SKM-1 (cell line): ENCODE data around the gene UAP1.

Experiments used
- DNase-seq: peaks from one replicate; lab custom pipeline; 2025; ENCODE audit not compliant: unreplicated experiment; lab: John Stamatoyannopoulos, UW

UAP1 gene

DNA sequence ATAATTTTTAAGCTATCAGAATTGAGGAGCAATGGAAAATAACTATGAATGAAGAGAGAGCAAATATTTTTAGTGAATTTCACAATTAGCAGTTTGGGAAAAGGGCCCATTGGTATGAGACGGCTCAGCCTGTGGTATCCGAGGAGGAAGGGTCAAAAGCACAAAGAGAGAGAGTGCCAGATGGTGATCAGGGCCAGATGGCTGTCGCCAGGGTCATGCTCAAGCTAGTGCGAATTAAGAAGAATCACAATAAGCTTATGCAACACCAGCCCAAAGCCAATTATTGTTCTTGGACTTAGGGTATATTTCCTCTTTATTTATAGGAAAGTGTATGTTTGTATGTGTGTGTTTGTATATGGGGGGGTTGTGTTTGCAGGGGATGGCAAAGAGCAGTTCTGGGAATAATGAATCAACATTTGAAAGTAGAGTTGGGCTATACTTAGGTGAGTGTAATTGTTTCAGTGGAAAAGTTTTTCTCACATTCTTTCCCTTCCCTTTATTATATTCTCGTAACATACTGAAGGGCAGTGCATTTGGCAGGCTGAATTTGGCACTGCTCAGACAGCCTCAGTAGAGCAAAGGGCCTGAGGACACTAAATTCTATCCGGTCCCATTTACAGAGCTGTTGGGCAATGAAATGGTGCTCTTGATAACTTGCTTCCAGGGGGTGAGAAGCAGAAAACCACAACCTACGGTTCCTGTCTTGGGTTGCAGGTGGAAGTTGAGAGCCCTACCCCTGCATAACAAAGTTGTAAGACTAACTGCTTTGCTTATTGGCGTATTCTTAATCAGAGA is 51.3 kb downstream of the UAP1 start:
- DNase-seq, result no peak

GRCh38 chr1:162616848-162617247 is 55.3 kb downstream of the UAP1 start:
- no peak for DNase-seq

GRCh38 chr1:162617513-162617912 is 56.0 kb downstream of the UAP1 start:
- no peak for DNase-seq

GRCh38 chr1:162619076-162619475 is 57.6 kb downstream of the UAP1 start:
- DNase-seq, result no peak

- DNase-seq, result no peak
Observed at GRCh38 chr1:162621256-162621655, 59.7 kb downstream of the UAP1 start.

DNA sequence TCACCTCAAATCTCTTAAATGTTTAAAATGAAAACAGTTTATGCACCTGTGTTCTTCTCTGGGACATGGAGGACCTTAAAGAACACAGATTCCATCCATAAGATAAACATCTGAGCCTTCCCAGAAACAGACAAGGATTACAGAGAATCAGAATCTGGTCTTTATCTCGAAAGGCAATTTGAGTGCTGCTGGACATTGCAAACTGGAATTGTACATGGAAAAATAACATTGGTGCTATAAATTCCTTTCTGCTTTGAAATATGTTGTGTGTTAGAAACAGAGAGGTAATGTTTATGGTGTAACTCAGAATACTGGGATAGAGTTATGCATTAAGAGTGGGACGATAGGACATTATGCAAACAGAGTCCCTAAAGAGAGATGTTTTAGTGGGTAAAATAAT is 64.2 kb downstream of the UAP1 start:
- no peak for DNase-seq

GRCh38 chr1:162626094-162626493 is 64.6 kb downstream of the UAP1 start:
- no peak for DNase-seq

DNA sequence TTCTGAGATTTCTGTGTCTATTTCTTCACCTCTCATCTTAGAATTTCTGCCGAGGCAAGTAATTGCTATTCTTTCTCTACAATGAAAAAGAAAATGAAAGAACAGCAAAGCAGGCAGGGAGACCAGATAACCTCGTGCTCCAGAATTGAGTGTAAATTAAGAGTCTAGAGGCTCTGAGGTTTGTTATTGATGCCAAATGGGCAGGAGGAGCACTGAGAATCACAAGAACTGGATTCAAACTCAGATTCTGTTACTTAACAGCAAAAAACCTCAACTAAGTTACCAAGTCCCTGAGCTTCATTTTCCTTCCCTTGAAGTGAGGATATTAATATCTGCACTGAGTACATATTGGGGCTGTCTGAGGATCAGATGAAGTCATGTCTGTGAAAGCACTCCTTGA is 65.2 kb downstream of the UAP1 start:
- DNase-seq, result no peak

- DNase-seq, result peak; percentile 45
Observed at GRCh38 chr1:162627662-162628296, 66.3 kb downstream of the UAP1 start.

DNA sequence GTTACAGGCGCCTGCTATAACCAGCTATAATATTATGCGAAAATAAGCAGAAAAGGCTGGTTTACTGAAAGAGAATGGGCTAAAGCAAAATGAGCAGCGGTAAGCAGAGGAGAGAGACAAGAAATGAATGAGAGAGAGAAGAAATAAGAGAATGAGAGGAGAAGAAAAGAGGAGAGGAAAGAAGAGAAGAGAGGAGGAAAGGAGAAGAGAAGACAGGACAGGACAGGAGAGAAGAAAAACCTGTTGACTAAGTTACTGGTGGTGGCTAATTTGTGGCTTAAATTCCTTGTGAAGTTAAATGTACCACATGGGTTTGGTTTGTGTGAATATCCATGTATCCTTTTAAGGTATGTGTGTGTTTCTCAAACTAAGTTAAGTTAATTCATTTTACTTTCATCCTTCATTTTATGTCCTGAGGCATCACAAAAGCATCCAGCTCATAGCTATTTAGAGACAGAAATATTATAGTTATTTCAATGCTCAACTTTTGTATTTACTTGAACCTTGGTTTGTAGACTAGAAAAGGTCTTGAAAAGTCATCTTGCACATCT is 67.6 kb downstream of the UAP1 start:
- DNase-seq, result no peak

GRCh38 chr1:162629651-162630050 is 68.1 kb downstream of the UAP1 start:
- DNase-seq, result no peak

DNA sequence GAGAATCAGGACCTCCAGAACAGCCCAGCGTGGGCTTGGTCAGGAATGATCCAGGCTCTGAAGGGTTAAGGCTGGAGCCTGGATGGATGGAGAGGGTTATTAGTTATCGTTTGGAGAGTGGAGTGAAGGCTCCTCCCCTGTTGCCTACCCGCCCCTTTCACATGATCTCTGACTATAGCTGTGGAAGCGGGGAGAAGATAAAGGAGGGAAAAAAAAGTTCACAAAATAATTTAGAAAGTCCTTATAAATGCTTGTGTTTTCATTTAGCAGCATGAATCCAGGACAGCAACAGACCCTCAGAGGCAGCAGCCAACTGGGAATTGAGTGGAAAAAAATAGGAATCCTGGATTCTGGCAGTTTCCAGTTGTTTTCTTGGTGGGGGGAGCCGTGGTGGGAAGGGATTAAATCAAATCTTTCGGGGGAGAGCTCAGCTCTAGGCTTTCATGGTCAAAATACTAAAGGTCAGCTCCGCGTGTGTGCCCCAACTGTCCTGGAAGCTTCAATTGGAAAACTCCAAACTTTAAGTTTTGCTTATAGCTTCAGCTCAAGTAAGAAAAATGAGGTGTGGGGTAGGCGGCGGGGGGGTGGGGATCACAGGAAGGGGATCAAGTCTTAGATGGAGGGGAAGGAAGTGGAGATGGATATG is 70.1 kb downstream of the UAP1 start:
- no peak for DNase-seq

- no peak for DNase-seq
Observed at GRCh38 chr1:162632217-162632666, 70.7 kb downstream of the UAP1 start, which contains the start of gene DDR2. TSS of gene DDR2 (plus strand) at chr1:162632464. CDS start at chr1:162719064, 86,600 bp downstream.

DNA sequence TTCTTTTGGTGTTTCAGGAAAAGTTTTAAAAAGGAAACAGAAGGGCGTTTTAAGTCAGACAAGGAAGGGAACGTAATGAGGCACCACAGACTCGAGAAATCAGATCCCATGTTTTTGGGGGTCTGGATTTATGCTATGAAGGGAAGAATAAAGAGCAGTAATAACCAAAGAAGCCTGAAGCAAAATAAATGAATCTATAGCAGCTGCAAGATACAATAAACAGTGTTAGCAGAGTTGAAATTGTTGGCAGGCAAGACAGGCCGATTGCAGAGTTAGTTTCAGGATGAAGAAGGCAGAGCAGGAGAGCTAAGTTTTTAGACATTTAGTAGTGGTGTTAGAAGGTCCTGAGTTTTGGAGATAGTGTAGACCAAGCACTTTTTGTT is 71.2 kb downstream of the UAP1 start:
- no peak for DNase-seq

DNA sequence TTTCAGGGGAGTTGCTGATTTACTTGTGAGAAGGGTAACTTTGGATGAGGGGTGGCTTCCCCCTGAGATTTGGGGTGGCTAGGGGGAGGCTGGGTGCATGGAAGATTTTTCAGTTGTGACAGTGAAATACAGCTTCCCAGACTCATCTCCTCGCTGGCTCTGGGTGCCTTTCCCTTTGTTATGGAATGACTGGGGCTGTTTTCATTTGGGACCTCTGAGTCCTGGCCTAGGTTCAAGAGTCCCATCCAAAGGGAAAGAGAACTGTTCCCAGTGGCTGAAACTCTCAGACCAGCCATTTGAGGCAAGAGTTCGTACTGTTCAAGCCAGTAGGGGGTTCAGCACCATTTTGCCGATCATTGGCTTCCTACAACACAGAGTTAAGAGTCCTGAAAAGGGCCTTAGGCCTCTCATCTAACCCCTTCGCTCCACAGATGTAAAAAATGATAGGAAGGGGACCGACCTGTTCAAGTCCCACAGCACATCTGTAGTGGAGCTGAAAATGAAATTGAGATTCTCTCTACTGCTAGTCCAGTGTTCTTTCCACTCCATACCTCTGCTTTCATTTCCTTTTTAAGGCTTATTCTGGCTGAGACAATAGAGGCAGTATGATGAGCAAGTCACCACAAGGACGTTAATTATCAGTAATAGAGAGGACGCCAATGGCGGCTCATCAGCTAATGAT is 71.7 kb downstream of the UAP1 start:
- DNase-seq, result no peak

DNA sequence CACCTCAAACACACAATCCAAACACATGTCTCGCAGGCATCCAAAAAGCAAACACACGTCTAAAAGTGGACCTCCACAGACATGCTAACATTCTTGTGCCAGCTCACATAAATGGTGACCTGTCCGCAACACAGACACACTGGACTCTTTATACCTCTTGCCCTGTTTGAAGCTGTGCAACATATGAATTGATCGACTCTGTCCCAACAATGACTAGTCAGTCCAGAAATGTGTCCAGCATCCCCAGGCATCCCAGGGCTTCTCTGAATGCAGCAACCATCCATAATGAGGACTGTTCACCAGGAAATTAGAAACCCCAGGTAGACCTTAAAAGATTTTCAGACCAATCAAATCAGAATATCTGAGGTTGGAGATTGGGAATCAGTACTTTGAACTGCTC is 73.9 kb downstream of the UAP1 start:
- DNase-seq, result no peak

GRCh38 chr1:162639718-162640117 is 78.2 kb downstream of the UAP1 start:
- DNase-seq, result no peak

GRCh38 chr1:162641114-162641513 is 79.6 kb downstream of the UAP1 start:
- DNase-seq, result no peak

- DNase-seq, result no peak
Observed at GRCh38 chr1:162644986-162645314, 83.4 kb downstream of the UAP1 start.

GRCh38 chr1:162645666-162646065 is 84.1 kb downstream of the UAP1 start:
- DNase-seq, result no peak

DNA sequence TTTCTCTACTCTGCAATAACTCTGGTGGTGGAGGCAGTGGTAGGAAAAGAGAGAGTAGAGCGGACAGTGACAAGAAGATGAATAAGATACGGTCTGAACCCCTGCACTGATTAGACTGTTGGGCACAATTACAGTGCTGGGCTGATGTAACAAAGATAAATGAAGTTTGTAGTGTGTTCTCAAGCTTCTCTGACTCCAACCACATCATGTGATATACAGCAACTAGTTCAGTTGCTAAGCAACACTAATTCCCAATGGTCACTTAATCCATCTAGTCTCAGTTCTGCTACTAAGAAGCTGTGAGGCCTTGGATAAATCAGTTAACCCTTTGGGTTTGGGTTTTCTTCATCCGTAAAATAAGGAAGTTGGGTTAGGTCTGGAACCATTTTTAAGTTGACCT is 88.1 kb downstream of the UAP1 start:
- DNase-seq, result no peak
